HEK293 (cell line): ENCODE results near the gene FSIP1.

Experiments
- CTCF ChIP-seq: fragments of 450-650 bp; formaldehyde crosslinking; IDR thresholded peaks from 2 replicates; pipeline ENCODE4 v1.5.1; 2016; ENCODE audit warnings: missing biosample characterization, missing genetic modification characterization
- SALL2 ChIP-seq: fragments of 450-650 bp; formaldehyde crosslinking; IDR thresholded peaks from 2 replicates; pipeline ENCODE4 v1.5.0; 2017; ENCODE audit warnings: missing biosample characterization, mild to moderate bottlenecking, missing genetic modification characterization, borderline replicate concordance
- ZNF302 ChIP-seq: fragments of 450-650 bp; formaldehyde crosslinking; IDR thresholded peaks from 2 replicates; pipeline ENCODE4 v1.5.1; 2016; ENCODE audit warnings: missing biosample characterization, missing genetic modification characterization, low read depth
- ZNF324 ChIP-seq: fragments of 450-650 bp; formaldehyde crosslinking; IDR thresholded peaks from 2 replicates; pipeline ENCODE4 v1.5.1; 2016; ENCODE audit warnings: missing biosample characterization, missing genetic modification characterization
- ZNF747 ChIP-seq: fragments of 450-650 bp; formaldehyde crosslinking; IDR thresholded peaks from 2 replicates; pipeline ENCODE4 v1.5.1; 2016; ENCODE audit warnings: missing biosample characterization, missing genetic modification characterization

- TF ChIP-seq CTCF (tag by site-specific recombination) (no peak), SALL2 (tag by site-specific recombination) (no peak), ZNF324 (no peak), ZNF302 (no peak), ZNF747 (tag by site-specific recombination) (no peak)
Observed at GRCh38 chr15:39640665-39641064, 142.0 kb downstream of the FSIP1 start.
